ENCODE data around the gene SLC28A1. TPM values are rescaled to one million over a fixed set of nuclear protein-coding genes. Genes with fewer than 3 reads are reported as not detected.

The SLC28A1 gene
- total and polyA plus RNA-seq, 8 donors = 0.08 to 0.23 (median 0.14) TPM; not detected in 3

DNA sequence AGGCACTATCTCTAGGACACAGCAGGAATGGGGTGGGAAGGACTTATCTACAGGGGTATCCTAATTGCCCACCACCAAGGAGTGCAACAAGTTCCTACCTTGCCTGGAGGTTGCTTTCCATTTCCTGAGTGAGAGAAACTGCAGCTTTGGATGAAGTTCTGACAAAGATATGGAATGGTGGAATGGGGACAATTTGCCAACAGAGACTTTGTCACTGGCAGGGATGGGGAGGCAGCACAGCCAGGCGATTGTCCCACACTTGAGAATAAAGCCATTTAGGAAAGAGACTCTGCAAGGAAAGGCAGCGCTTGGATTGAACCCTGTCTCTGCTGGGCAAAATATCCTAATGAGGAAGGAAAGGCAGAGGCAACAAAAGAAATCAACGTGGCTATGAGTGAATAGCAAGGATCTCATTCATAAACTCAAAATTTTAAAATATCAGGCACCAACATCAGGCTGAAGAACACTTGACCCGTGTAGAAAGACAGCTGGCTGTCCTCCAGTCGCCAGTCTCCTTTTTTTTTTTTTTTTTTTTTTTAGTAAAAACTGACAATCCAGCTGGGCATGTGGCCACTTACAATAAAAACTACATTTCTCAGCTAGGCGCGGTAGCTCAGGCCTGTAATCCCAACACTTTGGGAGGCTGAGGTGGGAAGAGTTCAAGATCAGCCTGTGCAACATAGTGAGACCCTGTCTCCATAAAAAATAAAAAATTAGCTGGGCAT is 65.5 kb downstream of the SLC28A1 start:
- TF ChIP-seq, protein P1, sequence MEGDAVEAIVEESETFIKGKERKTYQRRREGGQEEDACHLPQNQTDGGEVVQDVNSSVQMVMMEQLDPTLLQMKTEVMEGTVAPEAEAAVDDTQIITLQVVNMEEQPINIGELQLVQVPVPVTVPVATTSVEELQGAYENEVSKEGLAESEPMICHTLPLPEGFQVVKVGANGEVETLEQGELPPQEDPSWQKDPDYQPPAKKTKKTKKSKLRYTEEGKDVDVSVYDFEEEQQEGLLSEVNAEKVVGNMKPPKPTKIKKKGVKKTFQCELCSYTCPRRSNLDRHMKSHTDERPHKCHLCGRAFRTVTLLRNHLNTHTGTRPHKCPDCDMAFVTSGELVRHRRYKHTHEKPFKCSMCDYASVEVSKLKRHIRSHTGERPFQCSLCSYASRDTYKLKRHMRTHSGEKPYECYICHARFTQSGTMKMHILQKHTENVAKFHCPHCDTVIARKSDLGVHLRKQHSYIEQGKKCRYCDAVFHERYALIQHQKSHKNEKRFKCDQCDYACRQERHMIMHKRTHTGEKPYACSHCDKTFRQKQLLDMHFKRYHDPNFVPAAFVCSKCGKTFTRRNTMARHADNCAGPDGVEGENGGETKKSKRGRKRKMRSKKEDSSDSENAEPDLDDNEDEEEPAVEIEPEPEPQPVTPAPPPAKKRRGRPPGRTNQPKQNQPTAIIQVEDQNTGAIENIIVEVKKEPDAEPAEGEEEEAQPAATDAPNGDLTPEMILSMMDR (IDR thresholded peaks at IDR 0.05) = no peak
- DNase-seq = no peak

DNA sequence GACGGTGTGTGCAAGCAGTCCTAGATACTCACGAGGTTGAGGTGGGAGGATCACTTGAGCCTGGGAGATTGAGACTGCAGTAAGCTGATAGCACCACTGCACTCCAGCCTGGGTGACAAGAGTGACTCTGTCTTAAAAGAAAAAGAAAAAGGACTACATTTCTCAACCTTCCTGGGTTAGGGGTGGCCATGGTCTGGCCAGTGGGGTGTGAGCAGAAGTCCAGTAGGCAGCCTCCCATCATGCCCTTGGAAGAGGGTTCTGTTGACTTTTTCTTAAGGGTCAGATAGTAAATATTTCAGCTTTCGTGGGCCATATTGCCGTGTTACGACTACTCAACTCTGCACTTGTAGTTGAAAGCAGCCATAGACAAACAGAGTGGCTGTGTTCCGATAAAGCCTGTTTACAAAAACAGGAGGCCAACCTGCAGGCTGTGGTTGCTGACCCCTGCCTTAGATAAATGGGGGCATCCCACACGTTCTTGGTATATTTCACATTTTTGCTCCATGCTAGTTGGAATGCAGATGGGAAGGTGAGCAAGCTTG is 66.2 kb downstream of the SLC28A1 start:
- H3K27me3 ChIP-seq = no peaks in the 10 kb centered on the region

More for the DNA sequence above, 65.5 kb downstream of the SLC28A1 start:
- Histone ChIP-seq H3K9me3 (no peaks in the 10 kb centered on the region), H3K4me3 (no peak overlapping the region), H3K36me3 (no peaks in the 10 kb centered on the region), H3K4me1 (no peaks in the 10 kb centered on the region), H3K27ac (no peak overlapping the region), H3K27me3 (no peaks in the 10 kb centered on the region)
- ATAC-seq = no peak
- intact Hi-C loops (cut with DNase I) = loop anchor here in 1 of 2 donors (10.0 kb wide), 1 partner anchor 95 kb away; no protein-coding TSS in a partner anchor

DNA sequence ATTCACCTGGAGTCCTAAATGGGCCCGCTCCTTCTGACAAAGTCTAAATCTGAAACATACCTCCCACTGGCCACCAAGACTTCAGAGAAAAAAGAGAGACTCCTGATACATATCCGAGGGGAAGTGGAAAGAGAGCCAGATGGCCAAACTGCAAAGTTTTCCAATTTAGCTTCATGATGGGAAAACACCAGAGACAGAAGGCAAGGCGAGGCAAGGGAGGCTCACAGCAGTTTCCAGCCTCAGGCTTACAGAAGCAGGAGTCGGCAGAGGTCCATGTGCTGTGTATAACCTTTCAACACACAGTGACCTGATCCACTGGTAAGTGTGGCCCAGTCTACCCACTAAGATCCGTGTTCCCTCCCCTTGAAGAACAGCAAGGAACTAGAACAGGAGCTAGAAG is 67.3 kb downstream of the SLC28A1 start:
- TF ChIP-seq, protein P1 (IDR thresholded peaks at IDR 0.05) = no peak
- Histone ChIP-seq H3K9me3 (no peaks in the 10 kb centered on the region), H3K27me3 (no peaks in the 10 kb centered on the region), H3K4me1 (peaks cover 0 to 6% of the 10 kb centered on the region in 2 donors), H3K4me3 (no peak overlapping the region), H3K36me3 (no peaks in the 10 kb centered on the region), H3K27ac (no peak overlapping the region)
- DNase-seq = no peak
- intact Hi-C loops (cut with DNase I) = loop anchor here in 1 of 2 donors (10.0 kb wide), 1 partner anchor 93 kb away; no protein-coding TSS in a partner anchor
- ATAC-seq = no peak

More for the DNA sequence above, 66.2 kb downstream of the SLC28A1 start:
- DNase-seq (no peak), ATAC-seq (no peak)
- TF ChIP-seq, protein P1 (IDR thresholded peaks at IDR 0.05) = no peak
- intact Hi-C loops (cut with DNase I) = loop anchor here in 1 of 2 donors (10.0 kb wide), 1 partner anchor 94 kb away; no protein-coding TSS in a partner anchor
- no peak overlapping the region for H3K27ac ChIP-seq
- H3K4me3 ChIP-seq = no peak overlapping the region
- H3K9me3 ChIP-seq = no peaks in the 10 kb centered on the region
- H3K36me3 ChIP-seq = no peaks in the 10 kb centered on the region
- H3K4me1 ChIP-seq = peaks cover 0 to 5% of the 10 kb centered on the region in 2 donors

DNA sequence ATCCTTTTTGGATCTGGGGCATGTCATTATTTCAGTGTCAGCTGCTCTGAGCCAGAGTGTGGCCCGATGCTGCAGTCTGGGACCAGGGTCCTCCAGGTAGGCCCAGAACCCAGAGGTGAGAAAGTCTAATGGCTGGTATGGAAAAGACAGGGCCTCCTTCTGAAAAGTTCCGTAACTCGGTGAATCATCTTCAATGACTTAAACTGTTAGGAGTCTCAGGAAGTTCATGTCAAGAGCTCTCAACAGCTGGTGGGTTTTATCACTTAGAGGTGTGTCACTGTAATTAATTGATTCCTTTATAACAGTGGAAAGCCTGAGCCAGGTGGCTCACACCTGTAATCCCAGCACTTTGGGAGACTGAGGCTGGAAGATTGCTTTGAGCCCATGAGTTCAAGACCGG is 68.7 kb downstream of the SLC28A1 start:
- TF ChIP-seq, protein P1 (IDR thresholded peaks at IDR 0.05) = no peak
- Histone ChIP-seq H3K27ac (no peak overlapping the region), H3K36me3 (no peaks in the 10 kb centered on the region), H3K4me3 (no peak overlapping the region), H3K27me3 (no peaks in the 10 kb centered on the region), H3K9me3 (no peaks in the 10 kb centered on the region), H3K4me1 (peaks cover 0 to 6% of the 10 kb centered on the region in 2 donors)
- DNase-seq (no peak), ATAC-seq (no peak)
- intact Hi-C loops (cut with DNase I) = loop anchor here in 1 of 2 donors (10.0 kb wide), 1 partner anchor 92 kb away; no protein-coding TSS in a partner anchor

DNA sequence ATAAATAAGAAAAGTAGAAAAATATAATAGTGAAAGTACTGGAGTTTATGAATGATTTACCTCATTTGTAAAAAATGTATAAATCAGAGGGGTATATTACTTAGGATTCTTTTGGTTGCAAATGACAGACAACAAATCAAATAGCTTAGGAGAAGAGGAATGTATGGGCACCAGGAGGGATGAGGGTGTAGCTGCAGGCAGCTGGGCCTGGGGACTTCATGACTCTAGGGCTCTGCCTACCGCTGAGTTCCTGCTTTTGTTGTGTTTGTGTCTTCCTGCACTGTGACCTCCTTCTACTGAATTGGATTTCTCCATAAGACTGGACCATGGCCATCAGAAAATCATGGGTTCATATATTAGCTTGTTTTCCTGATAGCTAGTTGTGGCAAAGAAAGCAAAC is 69.3 kb downstream of the SLC28A1 start:
- peaks cover 0 to 7% of the 10 kb centered on the region in 2 donors for H3K4me1 ChIP-seq
- TF ChIP-seq, protein P1 (IDR thresholded peaks at IDR 0.05) = no peak
- intact Hi-C loops (cut with DNase I) = loop anchor here in 1 of 2 donors (10.0 kb wide), 1 partner anchor 91 kb away; no protein-coding TSS in a partner anchor
- H3K4me3 ChIP-seq = no peak overlapping the region
- no peak for DNase-seq
- H3K36me3 ChIP-seq = no peaks in the 10 kb centered on the region
- no peaks in the 10 kb centered on the region for H3K9me3 ChIP-seq
- H3K27ac ChIP-seq = no peak overlapping the region
- no peaks in the 10 kb centered on the region for H3K27me3 ChIP-seq
- no peak for ATAC-seq
